Body of pancreas (tissue), 4 donors: ENCODE measurements around the gene ICE2.

Source experiments
- CTCF ChIP-seq, 7 experiments: fragments of 450-650 bp in 4 of 7; fragments of 200-600 bp in 3 of 7; sonication (generic) in 3 of 7; IDR thresholded peaks; one replicate each; pipeline ENCODE4 v1.5.1; 2016 to 2019; ENCODE audit warnings: antibody characterized with exemption in 7 of 7
- POLR2A ChIP-seq, 3 donors: fragments of 450-650 bp; IDR thresholded peaks; one replicate each; pipeline ENCODE4 v1.6.1; 2016; ENCODE audit warnings: antibody characterized with exemption in 3 of 3, mild to moderate bottlenecking in 2 of 3

- no peak for TF ChIP-seq CTCF (IDR thresholded peaks at IDR 0.05)
- TF ChIP-seq POLR2A (IDR thresholded peaks at IDR 0.05) = no peak
Measured at GRCh38 chr15:60374628-60375081, 104.3 kb downstream of the ICE2 start.
